ENCODE data around the gene PTGES2.

The PTGES2 gene

GRCh38 chr9:128127568-128127989 lies at the start of gene PTGES2:
TSS of gene PTGES2 (minus strand) at chr9:128127729. CDS start at chr9:128127717, 12 bp downstream.
- DNase-seq: peak; percentile 43

GRCh38 chr9:128175726-128176125 lies 48.2 kb upstream of the PTGES2 start:
- DNase-seq: no peak

- DNase-seq: no peak
Observed at GRCh38 chr9:128175102-128175563, 47.6 kb upstream of the PTGES2 start.

GRCh38 chr9:128174062-128174461 lies 46.5 kb upstream of the PTGES2 start:
- no peak for DNase-seq

GRCh38 chr9:128169925-128170324 lies 42.4 kb upstream of the PTGES2 start:
- no peak for DNase-seq

GRCh38 chr9:128169492-128169891 lies 42.0 kb upstream of the PTGES2 start:
- no peak for DNase-seq

- no peak for DNase-seq
Observed at GRCh38 chr9:128168731-128169308, 41.3 kb upstream of the PTGES2 start.

GRCh38 chr9:128167209-128167608 lies 39.7 kb upstream of the PTGES2 start:
- DNase-seq: no peak

GRCh38 chr9:128166169-128166568 lies 38.6 kb upstream of the PTGES2 start:
- DNase-seq: no peak

- no peak for DNase-seq
Observed at GRCh38 chr9:128164307-128164885, 36.9 kb upstream of the PTGES2 start.

GRCh38 chr9:128163523-128164306 lies 36.2 kb upstream of the PTGES2 start:
- DNase-seq: no peak

- DNase-seq: no peak
Observed at GRCh38 chr9:128163027-128163515, 35.5 kb upstream of the PTGES2 start.

GRCh38 chr9:128162215-128163026 lies 34.9 kb upstream of the PTGES2 start:
- no peak for DNase-seq

- no peak for DNase-seq
Observed at GRCh38 chr9:128161215-128161902, 33.8 kb upstream of the PTGES2 start.

- no peak for DNase-seq
Observed at GRCh38 chr9:128160603-128160987, 33.1 kb upstream of the PTGES2 start.

- DNase-seq: peak; percentile 67
Observed at GRCh38 chr9:128159784-128160602, 32.5 kb upstream of the PTGES2 start, which contains the start of gene BBLN. TSS of gene BBLN (plus strand) at chr9:128160265. CDS start at chr9:128160408, 143 bp downstream.

GRCh38 chr9:128159522-128159783 lies 31.9 kb upstream of the PTGES2 start:
- peak; percentile 59 for DNase-seq

GRCh38 chr9:128155736-128156500 lies 28.4 kb upstream of the PTGES2 start:
- no peak for DNase-seq

- no peak for DNase-seq
Observed at GRCh38 chr9:128153947-128154695, 26.6 kb upstream of the PTGES2 start.
